ENCODE data around the gene DARS1.

Gene DARS1

GRCh38 chr2:136027112-136027511, 41.7 kb upstream of the DARS1 start:
- Histone ChIP-seq H3K4me3 (ENCODE audit: low read length) (no peak overlapping the region), H3K9me3 (ENCODE audit: insufficient read depth, low read length) (no peaks in the 10 kb centered on the region), H2AFZ (ENCODE audit: low read depth, low read length) (no peak overlapping the region), H3K9ac (ENCODE audit: low read length) (no peak overlapping the region), H3K36me3 (replicated peaks; ENCODE audit: low read depth, low read length) (no peaks in the 10 kb centered on the region), H3K4me2 (ENCODE audit: low read length) (no peak overlapping the region), H3K27me3 (ENCODE audit: low read depth, low read length) (peaks cover 74% of the 10 kb centered on the region), H3K27ac (ENCODE audit: low read length) (no peak overlapping the region), H4K20me1 (ENCODE audit: insufficient read depth, low read length) (no peaks in the 10 kb centered on the region), H3K4me1 (ENCODE audit: low read length) (peaks cover 32% of the 10 kb centered on the region), H3K79me2 (ENCODE audit: low read length) (no peaks in the 10 kb centered on the region)
- TF ChIP-seq, protein P1, sequence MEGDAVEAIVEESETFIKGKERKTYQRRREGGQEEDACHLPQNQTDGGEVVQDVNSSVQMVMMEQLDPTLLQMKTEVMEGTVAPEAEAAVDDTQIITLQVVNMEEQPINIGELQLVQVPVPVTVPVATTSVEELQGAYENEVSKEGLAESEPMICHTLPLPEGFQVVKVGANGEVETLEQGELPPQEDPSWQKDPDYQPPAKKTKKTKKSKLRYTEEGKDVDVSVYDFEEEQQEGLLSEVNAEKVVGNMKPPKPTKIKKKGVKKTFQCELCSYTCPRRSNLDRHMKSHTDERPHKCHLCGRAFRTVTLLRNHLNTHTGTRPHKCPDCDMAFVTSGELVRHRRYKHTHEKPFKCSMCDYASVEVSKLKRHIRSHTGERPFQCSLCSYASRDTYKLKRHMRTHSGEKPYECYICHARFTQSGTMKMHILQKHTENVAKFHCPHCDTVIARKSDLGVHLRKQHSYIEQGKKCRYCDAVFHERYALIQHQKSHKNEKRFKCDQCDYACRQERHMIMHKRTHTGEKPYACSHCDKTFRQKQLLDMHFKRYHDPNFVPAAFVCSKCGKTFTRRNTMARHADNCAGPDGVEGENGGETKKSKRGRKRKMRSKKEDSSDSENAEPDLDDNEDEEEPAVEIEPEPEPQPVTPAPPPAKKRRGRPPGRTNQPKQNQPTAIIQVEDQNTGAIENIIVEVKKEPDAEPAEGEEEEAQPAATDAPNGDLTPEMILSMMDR (IDR thresholded peaks at IDR 0.05; ENCODE audit: low read depth, low read length): no peak
- TF ChIP-seq EZH2phosphoT487 (IDR thresholded peaks at IDR 0.05; ENCODE audit: low read depth): no peak

- Histone ChIP-seq H3K79me2 (ENCODE audit: low read length) (no peaks in the 10 kb centered on the region), H3K27me3 (ENCODE audit: low read depth, low read length) (peaks cover 72% of the 10 kb centered on the region), H3K4me3 (ENCODE audit: low read length) (no peak overlapping the region), H3K4me1 (ENCODE audit: low read length) (peaks cover 35% of the 10 kb centered on the region), H3K9me3 (ENCODE audit: insufficient read depth, low read length) (no peaks in the 10 kb centered on the region), H2AFZ (ENCODE audit: low read depth, low read length) (no peak overlapping the region), H3K27ac (ENCODE audit: low read length) (no peak overlapping the region), H3K9ac (ENCODE audit: low read length) (no peak overlapping the region), H3K36me3 (replicated peaks; ENCODE audit: low read depth, low read length) (no peaks in the 10 kb centered on the region), H4K20me1 (ENCODE audit: insufficient read depth, low read length) (no peaks in the 10 kb centered on the region), H3K4me2 (ENCODE audit: low read length) (no peak overlapping the region)
- TF ChIP-seq, protein P1 (IDR thresholded peaks at IDR 0.05; ENCODE audit: low read depth, low read length): no peak
- no peak for TF ChIP-seq EZH2phosphoT487 (IDR thresholded peaks at IDR 0.05; ENCODE audit: low read depth)
Measured at GRCh38 chr2:136025057-136025973, 39.9 kb upstream of the DARS1 start.

GRCh38 chr2:136024616-136025015, 39.2 kb upstream of the DARS1 start:
- H3K9ac ChIP-seq (ENCODE audit: low read length): no peak overlapping the region
- no peak overlapping the region for H3K4me3 ChIP-seq (ENCODE audit: low read length)
- H3K27ac ChIP-seq (ENCODE audit: low read length): no peak overlapping the region

DNA sequence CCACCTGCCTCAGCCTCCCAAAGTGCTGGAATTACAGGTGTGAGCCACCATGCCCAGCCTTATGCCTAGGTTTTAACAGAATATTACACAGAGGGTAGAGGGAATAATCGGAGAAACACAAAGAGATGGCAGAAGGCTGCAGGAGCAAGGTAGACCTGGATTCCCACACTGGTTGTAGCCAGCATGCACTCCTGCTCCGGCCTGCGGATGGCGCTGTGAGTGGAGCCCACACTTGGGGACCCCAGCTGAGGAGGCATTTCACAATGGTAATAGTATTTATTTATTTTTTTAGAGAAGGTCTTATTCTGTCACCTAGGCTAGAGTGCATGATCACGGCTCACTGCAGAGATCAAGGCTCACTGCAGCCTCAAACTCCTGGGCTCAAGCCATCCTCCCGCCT, 38.8 kb upstream of the DARS1 start:
- Histone ChIP-seq H2AFZ (ENCODE audit: low read depth, low read length) (no peak overlapping the region), H4K20me1 (ENCODE audit: insufficient read depth, low read length) (no peaks in the 10 kb centered on the region), H3K4me3 (ENCODE audit: low read length) (no peak overlapping the region), H3K9me3 (ENCODE audit: insufficient read depth, low read length) (no peaks in the 10 kb centered on the region), H3K79me2 (ENCODE audit: low read length) (no peaks in the 10 kb centered on the region), H3K27me3 (ENCODE audit: low read depth, low read length) (peaks cover 75% of the 10 kb centered on the region), H3K4me1 (ENCODE audit: low read length) (peaks cover 35% of the 10 kb centered on the region), H3K27ac (ENCODE audit: low read length) (no peak overlapping the region), H3K36me3 (replicated peaks; ENCODE audit: low read depth, low read length) (no peaks in the 10 kb centered on the region), H3K4me2 (ENCODE audit: low read length) (no peak overlapping the region), H3K9ac (ENCODE audit: low read length) (no peak overlapping the region)
- TF ChIP-seq EZH2phosphoT487 (IDR thresholded peaks at IDR 0.05; ENCODE audit: low read depth): no peak
- TF ChIP-seq, protein P1 (IDR thresholded peaks at IDR 0.05; ENCODE audit: low read depth, low read length): peak; percentile 15; the same call in 1 of the 2 replicates

More at GRCh38 chr2:136024616-136025015, 39.2 kb upstream of the DARS1 start:
- H3K9me3 ChIP-seq (ENCODE audit: insufficient read depth, low read length): no peaks in the 10 kb centered on the region
- H4K20me1 ChIP-seq (ENCODE audit: insufficient read depth, low read length): no peaks in the 10 kb centered on the region
- no peak overlapping the region for H2AFZ ChIP-seq (ENCODE audit: low read depth, low read length)
- H3K4me1 ChIP-seq (ENCODE audit: low read length): peaks cover 35% of the 10 kb centered on the region
- H3K4me2 ChIP-seq (ENCODE audit: low read length): no peak overlapping the region
- no peaks in the 10 kb centered on the region for H3K36me3 ChIP-seq (replicated peaks; ENCODE audit: low read depth, low read length)
- no peaks in the 10 kb centered on the region for H3K79me2 ChIP-seq (ENCODE audit: low read length)
- peaks cover 75% of the 10 kb centered on the region for H3K27me3 ChIP-seq (ENCODE audit: low read depth, low read length)
- TF ChIP-seq, protein P1 (IDR thresholded peaks at IDR 0.05; ENCODE audit: low read depth, low read length): no peak
